ENCODE results near the gene ZNF256. TPM values are rescaled to one million over a fixed set of nuclear protein-coding genes. Genes with fewer than 3 reads are reported as not detected.

ZNF256 gene
- total and polyA plus RNA-seq, 2 of the 4 experiments (the other 2 are of a cell fraction), result 3.0 to 7.0 TPM

- TF ChIP-seq CTCF (conservative IDR thresholded peaks at IDR 0.05; ENCODE audit: low read depth, low read length), result no peak
- TF ChIP-seq FOS (IDR thresholded peaks at IDR 0.05; ENCODE audit: low read depth, low read length), result no peak
- TF ChIP-seq MXI1 (IDR thresholded peaks at IDR 0.05; ENCODE audit: borderline replicate concordance, low read depth, low read length), result no peak
These were observed 19.9 kb downstream of the ZNF256 start (continued) for GRCh38 chr19:57927587-57927986.

Measured in IMR-90 (cell line).